Measurements from ENCODE around the gene TNRC6A.
"Not testable (repeated sequence)": the region's sequence is repeated elsewhere in the genome, so short reads cannot be mapped to it uniquely, and the experiment has no call there.

Gene TNRC6A

GRCh38 chr16:24699151-24699723 is 30.2 kb upstream of the TNRC6A start:
- TF ChIP-seq CTCF (IDR thresholded peaks at IDR 0.05; ENCODE audit: borderline replicate concordance, control extremely low read depth, extremely low read depth, insufficient read depth, missing control alignments): no peak
- in situ Hi-C loops (cut with MboI; ENCODE audit: low sequenced_read_pairs, unreplicated experiment): no loop called here
- DNase-seq (ENCODE audit: low spot score): no peak

- no peak for DNase-seq (ENCODE audit: low spot score)
- in situ Hi-C loops (cut with MboI; ENCODE audit: low sequenced_read_pairs, unreplicated experiment): no loop called here
- no peak for TF ChIP-seq CTCF (IDR thresholded peaks at IDR 0.05; ENCODE audit: borderline replicate concordance, control extremely low read depth, extremely low read depth, insufficient read depth, missing control alignments)
Measured at GRCh38 chr16:24700549-24701392, 28.7 kb upstream of the TNRC6A start.

GRCh38 chr16:24701521-24701951 is 27.9 kb upstream of the TNRC6A start:
- in situ Hi-C loops (cut with MboI; ENCODE audit: low sequenced_read_pairs, unreplicated experiment): no loop called here
- no peak for DNase-seq (ENCODE audit: low spot score)
- no peak for TF ChIP-seq CTCF (IDR thresholded peaks at IDR 0.05; ENCODE audit: borderline replicate concordance, control extremely low read depth, extremely low read depth, insufficient read depth, missing control alignments)

GRCh38 chr16:24707760-24708159 is 21.7 kb upstream of the TNRC6A start:
- DNase-seq (ENCODE audit: low spot score); in situ Hi-C loops (cut with MboI; ENCODE audit: low sequenced_read_pairs, unreplicated experiment): not testable (repeated sequence)

- no peak for DNase-seq (ENCODE audit: low spot score)
- in situ Hi-C loops (cut with MboI; ENCODE audit: low sequenced_read_pairs, unreplicated experiment): no loop called here
- TF ChIP-seq CTCF (IDR thresholded peaks at IDR 0.05; ENCODE audit: borderline replicate concordance, control extremely low read depth, extremely low read depth, insufficient read depth, missing control alignments): no peak
Measured at GRCh38 chr16:24713379-24713778, 16.1 kb upstream of the TNRC6A start.

GRCh38 chr16:24717411-24717810 is 12.0 kb upstream of the TNRC6A start:
- no peak for TF ChIP-seq CTCF (IDR thresholded peaks at IDR 0.05; ENCODE audit: borderline replicate concordance, control extremely low read depth, extremely low read depth, insufficient read depth, missing control alignments)
- DNase-seq (ENCODE audit: low spot score): no peak

GRCh38 chr16:24718967-24719521 is 10.4 kb upstream of the TNRC6A start:
- TF ChIP-seq CTCF (IDR thresholded peaks at IDR 0.05; ENCODE audit: borderline replicate concordance, control extremely low read depth, extremely low read depth, insufficient read depth, missing control alignments): no peak
- DNase-seq (ENCODE audit: low spot score): no peak
- in situ Hi-C loops (cut with MboI; ENCODE audit: low sequenced_read_pairs, unreplicated experiment): no loop called here

More at GRCh38 chr16:24717411-24717810, 12.0 kb upstream of the TNRC6A start:
- in situ Hi-C loops (cut with MboI; ENCODE audit: low sequenced_read_pairs, unreplicated experiment): no loop called here
